Measurements from ENCODE around the gene QKI. TPM values are rescaled to one million over a fixed set of nuclear protein-coding genes. Genes with fewer than 3 reads are reported as not detected.

Gene QKI
- total and polyA plus RNA-seq, 2 of the 8 experiments (the other 6 are each of a cell fraction or from before 2014, with no cell fraction given): 181 to 183 TPM

DNA sequence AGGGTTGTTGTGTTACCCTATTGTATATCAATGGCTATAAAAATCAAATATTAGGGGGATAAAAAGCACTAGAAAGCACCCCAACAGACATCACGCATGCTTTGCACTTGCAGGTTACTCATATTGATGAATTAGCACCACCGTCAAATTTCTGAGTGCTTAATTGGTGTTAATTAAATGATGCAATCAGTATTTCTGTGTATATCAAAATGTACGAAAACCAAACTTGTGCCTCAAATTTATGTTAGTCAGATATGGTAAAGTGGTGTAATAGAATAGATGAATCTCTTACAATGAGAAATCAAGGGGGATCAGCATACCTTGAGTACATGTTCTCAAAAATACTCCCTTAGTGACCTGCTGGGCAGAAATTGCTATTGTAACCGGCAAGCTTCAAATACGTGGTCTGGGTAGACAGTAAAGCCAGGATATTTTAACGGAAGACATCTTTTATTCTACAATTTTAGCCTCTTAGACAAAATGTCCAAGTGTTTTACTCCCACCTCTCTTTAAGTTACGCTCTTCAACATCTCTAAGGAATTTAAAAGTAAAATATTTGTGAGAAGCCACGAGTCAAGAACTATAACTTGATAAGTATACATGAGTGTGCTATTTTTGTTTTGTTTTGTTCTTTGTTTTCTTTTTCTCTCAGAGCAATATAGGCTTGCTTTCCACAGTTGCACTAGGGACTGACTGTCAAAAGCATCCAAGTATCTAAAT, 166.0 kb downstream of the QKI start:
- H2BK120ac ChIP-seq (replicated peaks; ENCODE audit: low read depth, low read length): no peak overlapping the region
- H3K27me3 ChIP-seq (replicated peaks in 1 of 4; ENCODE audit: control insufficient read depth in 3 of 4, extremely low read depth in 1 of 4, insufficient read depth in 3 of 4, low read length in 3 of 4): no peaks in the 10 kb centered on the region
- TF ChIP-seq TCF12 (IDR thresholded peaks at IDR 0.05; ENCODE audit: low read depth, low read length): no peak
- no peak for TF ChIP-seq PHF8 (conservative IDR thresholded peaks at IDR 0.05; ENCODE audit: low read depth, low read length)
- TF ChIP-seq, protein P1, sequence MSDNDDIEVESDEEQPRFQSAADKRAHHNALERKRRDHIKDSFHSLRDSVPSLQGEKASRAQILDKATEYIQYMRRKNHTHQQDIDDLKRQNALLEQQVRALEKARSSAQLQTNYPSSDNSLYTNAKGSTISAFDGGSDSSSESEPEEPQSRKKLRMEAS (IDR thresholded peaks at IDR 0.05): no peak
- TF ChIP-seq HDAC6 (IDR thresholded peaks at IDR 0.05; ENCODE audit: low read depth, low read length): no peak
- no peak for TF ChIP-seq GABPA (IDR thresholded peaks at IDR 0.05; ENCODE audit: borderline replicate concordance, insufficient read depth, low read length)
- TF ChIP-seq FOSL1 (IDR thresholded peaks at IDR 0.05; ENCODE audit: insufficient read depth, low read depth, low read length): no peak
- no peak for TF ChIP-seq ZNF274 (IDR thresholded peaks at IDR 0.05; ENCODE audit: borderline replicate concordance, extremely low read depth, low read length)
- no peak for TF ChIP-seq SP2 (IDR thresholded peaks at IDR 0.05; ENCODE audit: low read length)
- TF ChIP-seq RBBP5 (IDR thresholded peaks at IDR 0.05; ENCODE audit: borderline replicate concordance, low read depth, low read length): no peak
- H3K23ac ChIP-seq (ENCODE audit: insufficient read length): no peak overlapping the region
- no peak overlapping the region for H3K14ac ChIP-seq (ENCODE audit: insufficient read length)
- H3K4me1 ChIP-seq (replicated peaks in 1 of 4; ENCODE audit: control insufficient read depth in 3 of 4, insufficient read depth in 4 of 4, low read length in 3 of 4): peaks cover 3 to 10% (median 5%) of the 10 kb centered on the region in 4 experiments; a peak in 6 of 7 replicates
- no peak overlapping the region for H3K4ac ChIP-seq (replicated peaks; ENCODE audit: insufficient read length, low read depth, low read length)
- no peaks in the 10 kb centered on the region for H3K36me3 ChIP-seq (ENCODE audit: control insufficient read depth in 2 of 4, insufficient read depth in 4 of 4, low read length in 3 of 4)
- no peaks in the 10 kb centered on the region for H3K23me2 ChIP-seq (ENCODE audit: low read depth, low read length)
- FAIRE-seq (no peak), DNase-seq (ENCODE audit: low read depth in 1 of 2, low spot score in 2 of 2) (no peak)
- H3K18ac ChIP-seq (ENCODE audit: extremely low read depth, low read length): no peak overlapping the region
- no peak overlapping the region for H3K4me2 ChIP-seq (ENCODE audit: insufficient read depth in 1 of 2, low read depth in 2 of 2, low read length in 2 of 2)
- no peak overlapping the region for H3K27ac ChIP-seq (ENCODE audit: low read depth, low read length)
- no peak overlapping the region for H2BK12ac ChIP-seq (ENCODE audit: low read depth, low read length)
- no peak overlapping the region for H3K4me3 ChIP-seq (ENCODE audit: extremely low read depth in 1 of 4, insufficient read depth in 2 of 4, low read depth in 3 of 4, low read length in 4 of 4)
- no peaks in the 10 kb centered on the region; the same call in 1 of the 2 replicates for H3K79me1 ChIP-seq (ENCODE audit: low read depth, low read length)
- H2BK15ac ChIP-seq (ENCODE audit: low read length): no peak overlapping the region
- no peak overlapping the region for H2AK5ac ChIP-seq (ENCODE audit: low read depth, low read length)
- no peaks in the 10 kb centered on the region for H3K79me2 ChIP-seq (ENCODE audit: control insufficient read depth in 1 of 2, insufficient read depth in 2 of 2, low read length in 2 of 2)
- no peaks in the 10 kb centered on the region for H4K20me1 ChIP-seq (replicated peaks in 1 of 2; ENCODE audit: control insufficient read depth in 1 of 2, insufficient read depth in 2 of 2, low read length in 2 of 2)
- H4K8ac ChIP-seq (ENCODE audit: extremely low read depth, insufficient read depth, low read length): no peak overlapping the region
- POLR2A ChIA-PET (ENCODE audit: partially characterized antibody): interaction anchor here (0.6 kb wide), 1 partner anchor 10 kb away, joined by 3 read pairs; no protein-coding TSS in a partner anchor
- H3K9me3 ChIP-seq (ENCODE audit: insufficient read depth in 2 of 2, low read depth in 1 of 2, low read length in 1 of 2): no peaks in the 10 kb centered on the region
- no peak overlapping the region for H2BK20ac ChIP-seq (ENCODE audit: low read length)
- H4K5ac ChIP-seq (ENCODE audit: insufficient read length, low read depth, low read length): no peak overlapping the region
- H3K56ac ChIP-seq (replicated peaks; ENCODE audit: insufficient read length, low read depth, low read length): no peak overlapping the region
- H3K9ac ChIP-seq (replicated peaks in 1 of 4; ENCODE audit: extremely low read depth in 1 of 4, low read depth in 3 of 4, low read length in 3 of 4): no peak overlapping the region
- no peak overlapping the region for H2AFZ ChIP-seq (ENCODE audit: low read length)
- no peak overlapping the region for H4K91ac ChIP-seq (replicated peaks; ENCODE audit: insufficient read length, low read length)
- WGBS, 2 experiments (ENCODE audit: extremely low coverage in 1 of 2, insufficient coverage in 1 of 2, insufficient read length in 1 of 2, insufficient replicate concordance in 2 of 2, low coverage in 1 of 2, low lambda C conversion rate in 2 of 2, missing lambda C conversion rate in 1 of 2): 84% methylated on average over 8 of the region's 8 CpGs; no CpG with 5 or more reads in 1 of the 2 experiments
- no peak overlapping the region for H2BK5ac ChIP-seq (ENCODE audit: low read depth, low read length)
- CTCF ChIA-PET (ENCODE audit: partially characterized antibody): no interaction called here
